ENCODE measurements around the gene SRC.
A peak's percentile ranks its signal among the peaks of the same experiment; 100 is the strongest.

The SRC gene

DNA sequence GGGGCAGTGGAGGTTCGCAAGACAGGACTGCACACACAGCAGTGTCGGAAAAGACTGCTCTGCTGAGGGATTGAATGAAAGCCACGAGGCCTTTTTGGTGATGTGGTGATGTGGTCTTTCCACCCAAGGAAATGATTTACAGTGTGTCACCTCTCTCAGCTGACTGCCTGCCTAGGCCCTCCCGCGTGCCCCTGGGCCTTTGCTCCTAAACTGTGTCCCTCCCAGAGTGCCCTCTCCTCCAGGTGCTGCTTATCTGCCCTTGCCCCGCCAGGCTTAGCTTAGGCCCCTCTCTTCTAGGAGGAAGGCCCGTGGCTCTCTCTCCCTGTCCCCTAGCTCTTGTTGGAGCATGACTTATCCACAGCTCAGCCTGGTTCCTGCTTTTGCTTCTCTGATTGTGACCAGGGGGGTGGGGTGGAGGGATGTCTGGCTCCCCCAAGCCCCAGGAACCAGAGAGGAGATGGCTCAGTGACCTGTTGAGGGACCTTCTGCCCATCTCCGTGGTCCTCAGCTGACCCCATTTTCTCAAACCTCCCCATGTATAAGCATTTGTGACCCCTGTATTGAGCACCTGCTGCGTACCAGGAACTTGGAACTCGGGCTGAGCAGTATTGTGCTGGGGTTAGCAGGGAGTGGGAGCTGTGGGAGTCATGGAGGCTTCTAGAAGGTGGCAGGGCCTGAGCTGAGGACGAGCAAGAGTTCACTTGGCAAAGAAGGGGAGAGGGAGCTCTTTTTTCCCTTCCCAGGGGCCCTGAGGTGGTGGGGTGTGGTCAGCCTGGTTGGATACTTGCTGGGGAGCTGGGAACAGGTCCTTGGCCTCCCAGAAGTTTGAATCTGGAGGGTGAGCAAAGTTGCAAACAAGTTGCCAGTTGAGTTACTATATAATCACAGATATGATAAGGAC lies 2.2 kb downstream of the SRC start:
- H3K27ac ChIP-seq, result peak overlapping the region; percentile 84
- DNase-seq (ENCODE audit: low read depth, low spot score), result no peak

- H3K27ac ChIP-seq, result peak overlapping the region; percentile 84
- DNase-seq (ENCODE audit: low read depth, low spot score), result no peak
These were observed 3.0 kb downstream of the SRC start for GRCh38 chr20:37348792-37349516.

- no peak for DNase-seq (ENCODE audit: low read depth, low spot score)
- peak overlapping the region; percentile 84 for H3K27ac ChIP-seq
These were observed 3.9 kb downstream of the SRC start for GRCh38 chr20:37349517-37350491.

- no peak for DNase-seq (ENCODE audit: low read depth, low spot score)
- H3K27ac ChIP-seq, result peak overlapping the region; percentile 84
These were observed 5.0 kb downstream of the SRC start for GRCh38 chr20:37350649-37351574.

DNA sequence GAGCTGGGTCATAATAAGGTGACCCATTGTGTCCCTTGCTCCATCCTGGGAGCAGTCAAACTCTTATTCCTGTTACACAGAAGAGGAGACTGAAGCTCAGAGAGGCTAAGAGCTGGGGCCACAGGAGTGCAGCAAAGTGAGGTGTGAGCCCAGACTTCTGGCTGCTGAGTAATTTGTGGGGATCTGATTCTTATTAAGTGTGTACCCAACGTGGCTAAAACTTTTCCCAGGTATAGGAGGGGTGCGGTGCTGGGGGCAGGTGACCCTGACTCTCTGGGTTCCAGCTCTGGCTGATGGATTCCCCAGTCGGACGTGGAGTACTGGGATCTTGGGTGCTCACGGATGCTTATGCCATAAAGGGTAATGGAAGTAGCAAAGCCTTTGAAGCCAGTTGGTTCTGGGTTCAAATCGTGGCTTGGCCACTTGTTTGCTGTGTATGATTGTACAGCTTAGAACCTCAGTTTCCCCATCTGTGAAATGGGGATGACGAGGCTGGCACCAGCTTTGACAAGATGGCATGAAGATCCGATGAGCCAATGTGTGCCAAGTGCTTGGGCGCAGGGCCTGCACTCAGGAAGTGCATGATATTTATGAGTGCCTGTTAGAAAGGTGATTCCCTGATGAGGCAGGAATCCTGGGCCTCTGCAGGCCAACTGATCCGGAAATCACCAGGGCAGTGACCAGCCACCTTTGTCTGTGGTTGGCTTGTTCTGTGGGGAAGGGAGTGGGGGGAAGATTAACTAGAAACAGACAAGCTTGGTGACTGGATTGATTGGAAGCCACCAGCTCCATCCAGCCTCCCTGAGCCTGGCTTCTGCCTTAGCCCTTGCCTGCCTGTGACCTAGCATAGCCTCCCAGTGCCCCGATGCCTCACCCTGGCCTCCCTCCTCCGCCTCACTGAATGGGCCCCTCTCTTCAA lies 6.0 kb downstream of the SRC start:
- no peak for DNase-seq (ENCODE audit: low read depth, low spot score)
- H3K27ac ChIP-seq, result no peak overlapping the region

- no peak for DNase-seq (ENCODE audit: low read depth, low spot score)
- no peak overlapping the region for H3K27ac ChIP-seq
These were observed 6.7 kb downstream of the SRC start for GRCh38 chr20:37352608-37352980.

- DNase-seq (ENCODE audit: low read depth, low spot score), result no peak
These were observed 7.4 kb downstream of the SRC start for GRCh38 chr20:37353285-37353849.

DNA sequence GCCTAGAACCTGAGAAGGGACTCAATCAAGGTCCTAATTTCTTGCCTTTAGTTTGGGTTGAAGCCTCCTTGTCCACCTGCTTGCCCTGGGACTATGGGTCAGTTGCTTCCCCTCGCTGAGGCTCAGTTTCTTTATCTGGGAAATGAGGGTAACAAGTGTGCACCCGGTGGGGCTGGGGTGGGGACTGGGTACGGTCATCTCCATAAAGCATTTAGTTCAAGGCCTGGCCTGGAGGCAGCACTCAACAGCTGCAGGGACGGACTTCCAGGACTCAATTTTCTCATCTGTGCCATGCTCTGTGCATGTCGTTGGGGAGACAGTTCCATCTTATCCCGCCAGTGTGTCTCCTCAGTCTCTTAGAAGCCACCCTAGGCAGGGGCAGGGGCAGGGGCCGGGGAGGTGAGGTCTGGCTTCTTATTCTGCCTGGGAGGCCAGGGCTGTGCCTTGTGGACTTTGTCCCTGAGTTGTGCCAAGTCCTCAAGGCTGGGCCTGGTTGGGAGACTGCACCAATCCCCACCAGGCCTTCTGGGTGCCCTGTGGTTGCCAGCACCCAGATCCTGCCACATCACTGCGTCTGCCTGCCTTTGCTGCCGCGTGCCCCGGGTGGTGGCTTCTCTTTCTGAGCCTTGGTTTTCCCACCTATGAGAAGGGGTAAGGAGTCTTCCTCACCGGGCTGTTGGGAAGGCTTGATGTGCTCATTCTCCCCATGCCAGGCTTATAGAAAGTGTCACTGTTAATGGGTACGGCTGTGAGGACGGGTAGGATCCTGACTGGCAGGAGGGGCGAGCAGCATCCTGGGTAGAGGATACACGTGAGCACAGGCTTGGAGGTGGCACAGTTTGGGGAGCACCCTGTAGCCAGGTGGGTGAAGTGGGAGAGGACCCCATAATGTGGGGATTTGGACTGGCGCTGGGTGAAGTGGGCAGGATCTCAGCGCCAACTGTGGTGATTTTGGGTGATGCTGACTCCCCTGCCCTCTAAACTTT lies 8.6 kb downstream of the SRC start:
- H3K27ac ChIP-seq, result no peak overlapping the region
- no peak for DNase-seq (ENCODE audit: low read depth, low spot score)

More at GRCh38 chr20:37353285-37353849, 7.4 kb downstream of the SRC start:
- H3K27ac ChIP-seq, result no peak overlapping the region

GRCh38 chr20:37355252-37356180 lies 9.6 kb downstream of the SRC start:
- peak overlapping the region; percentile 84 for H3K27ac ChIP-seq
- no peak for DNase-seq (ENCODE audit: low read depth, low spot score)

DNA sequence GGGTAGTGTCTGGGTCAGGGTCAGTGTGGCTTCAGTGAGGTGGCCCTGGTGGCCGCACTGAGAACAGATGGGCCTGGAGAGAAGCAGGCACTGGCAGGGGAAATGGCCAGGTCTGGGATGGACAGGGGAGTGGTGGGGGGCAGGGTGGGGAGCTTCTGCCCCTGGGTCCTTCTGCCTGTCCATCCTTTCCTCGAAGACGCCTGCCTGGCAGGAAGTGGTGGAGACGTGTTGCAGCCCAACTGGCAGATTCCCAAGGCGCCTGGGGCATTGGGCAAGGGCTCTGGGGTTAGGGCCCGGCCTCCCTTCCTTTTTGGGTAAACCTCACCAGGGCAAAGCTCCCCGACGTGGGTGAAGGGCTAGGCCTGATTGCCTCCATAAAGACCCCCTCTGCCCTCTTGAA lies 10.4 kb downstream of the SRC start:
- H3K27ac ChIP-seq, result peak overlapping the region; percentile 84
- DNase-seq (ENCODE audit: low read depth, low spot score), result no peak

- DNase-seq (ENCODE audit: low read depth, low spot score), result no peak
- peak overlapping the region; percentile 84 for H3K27ac ChIP-seq
These were observed 11.0 kb downstream of the SRC start for GRCh38 chr20:37356961-37357371.

- peak overlapping the region; percentile 84 for H3K27ac ChIP-seq
- DNase-seq (ENCODE audit: low read depth, low spot score), result no peak
These were observed 11.8 kb downstream of the SRC start for GRCh38 chr20:37357481-37358365.

- peak overlapping the region; percentile 84 for H3K27ac ChIP-seq
- DNase-seq (ENCODE audit: low read depth, low spot score), result peak; percentile 77
These were observed 12.6 kb downstream of the SRC start for GRCh38 chr20:37358366-37359150.

- DNase-seq (ENCODE audit: low read depth, low spot score), result no peak
- H3K27ac ChIP-seq, result peak overlapping the region; percentile 84
These were observed 13.4 kb downstream of the SRC start for GRCh38 chr20:37359331-37359730.
